Epithelial cell of proximal tubule (primary cell): ENCODE data around the gene SDF2L1. TPM values are rescaled to one million over a fixed set of nuclear protein-coding genes. Genes with fewer than 3 reads are reported as not detected.

Source experiments
- DNase-seq: peaks from one replicate; pipeline ENCODE4 v3.0.0-alpha.2; 2011; ENCODE audit warnings: low read depth
- H3K4me3 ChIP-seq: 2 replicates; pipeline ENCODE4 v1.5.1; 2011; ENCODE audit warnings: low read depth, mild to moderate bottlenecking, low read length
- CTCF ChIP-seq: conservative IDR thresholded peaks from 2 replicates; pipeline ENCODE4 v1.5.1; 2012; ENCODE audit warnings: low read depth, mild to moderate bottlenecking, low read length
- total RNA-seq: library from RNA; depleted of rRNA; stranded (reverse); fragments of >200 nt; gene quantifications from 2 replicates; pipeline ENCODE4 v1.2.3, GENCODE V29; 2015

Gene SDF2L1
- total RNA-seq, 1 donor from 2014 or later: 93.2 TPM

GRCh38 chr22:21623648-21623970, 18.5 kb upstream of the SDF2L1 start:
- DNase-seq: no peak
- no peak overlapping the region for H3K4me3 ChIP-seq

GRCh38 chr22:21624120-21624879, 17.8 kb upstream of the SDF2L1 start:
- peak; percentile 71 for TF ChIP-seq CTCF
- H3K4me3 ChIP-seq: no peak overlapping the region
- DNase-seq: no peak

More at GRCh38 chr22:21623648-21623970, 18.5 kb upstream of the SDF2L1 start:
- no peak for TF ChIP-seq CTCF

GRCh38 chr22:21624880-21625791, 17.0 kb upstream of the SDF2L1 start:
- TF ChIP-seq CTCF: no peak
- no peak for DNase-seq
- H3K4me3 ChIP-seq: no peak overlapping the region

GRCh38 chr22:21626073-21626734, 15.9 kb upstream of the SDF2L1 start:
- H3K4me3 ChIP-seq: no peak overlapping the region
- DNase-seq: no peak
- no peak for TF ChIP-seq CTCF

- DNase-seq: no peak
- H3K4me3 ChIP-seq: no peak overlapping the region
- no peak for TF ChIP-seq CTCF
Observed at GRCh38 chr22:21626735-21627469, 15.2 kb upstream of the SDF2L1 start.

- no peak for TF ChIP-seq CTCF
- peak overlapping the region; percentile 79 for H3K4me3 ChIP-seq
- DNase-seq: no peak
Observed at GRCh38 chr22:21628386-21629254, 13.5 kb upstream of the SDF2L1 start.
